HG03457 (cell line): ENCODE data around the gene GFOD1.

Experiments
- ATAC-seq: cut with Tn5 transposase; IDR thresholded peaks from one replicate; pipeline ENCODE4 v1.9.1; 2021; ENCODE audit warnings: moderate number of reproducible peaks; ENCODE audit not compliant: unreplicated experiment

Gene GFOD1

GRCh38 chr6:13360671-13361540 lies 126.5 kb downstream of the GFOD1 start:
- ATAC-seq, result no peak

DNA sequence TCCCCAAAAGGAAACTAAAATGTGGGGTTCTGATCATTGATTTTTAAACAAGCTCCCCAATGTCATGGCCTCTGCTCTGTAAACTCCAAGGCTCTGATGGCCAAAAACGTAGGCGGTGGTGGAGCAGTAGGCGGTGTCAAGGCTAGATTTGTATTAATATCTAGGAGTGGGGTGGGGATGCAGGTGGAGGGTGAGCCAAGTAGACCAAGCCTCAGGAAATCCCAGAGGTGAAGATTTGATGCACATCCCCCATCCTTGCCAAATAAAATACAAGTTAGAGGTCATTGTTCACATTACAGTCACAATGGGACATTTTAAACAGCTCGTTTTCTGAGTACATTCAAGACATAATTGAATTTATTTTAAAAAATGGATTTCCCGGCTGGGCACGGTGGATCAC lies 128.1 kb downstream of the GFOD1 start:
- no peak for ATAC-seq

GRCh38 chr6:13358511-13358910 lies 128.9 kb downstream of the GFOD1 start:
- no peak for ATAC-seq

DNA sequence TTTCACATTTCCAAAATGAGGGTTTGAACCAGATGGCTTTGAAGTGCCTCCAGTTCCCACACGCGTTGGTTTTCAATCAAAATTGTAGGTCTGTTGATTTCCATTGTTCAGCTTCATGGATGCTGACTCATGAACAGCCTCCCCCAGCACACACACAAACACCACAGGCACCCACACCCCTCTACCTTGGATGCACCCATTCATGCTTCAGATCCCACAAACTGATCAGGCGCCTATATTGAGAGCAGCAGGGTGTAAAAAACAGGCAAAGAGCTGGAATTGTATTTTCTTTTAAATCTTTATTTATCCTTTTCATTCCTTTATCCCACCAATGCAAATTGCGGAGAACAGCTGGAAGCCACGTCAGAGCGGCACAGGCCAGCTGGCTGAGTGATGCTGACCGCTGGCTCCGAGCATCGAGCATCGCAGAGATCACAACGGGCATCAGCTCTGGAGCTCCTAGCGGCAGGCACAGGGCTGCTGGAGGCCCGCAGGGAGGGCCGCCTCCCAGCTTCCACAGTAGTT lies 129.8 kb downstream of the GFOD1 start:
- ATAC-seq, result no peak

GRCh38 chr6:13355999-13356785 lies 131.2 kb downstream of the GFOD1 start:
- ATAC-seq, result peak; percentile 83

DNA sequence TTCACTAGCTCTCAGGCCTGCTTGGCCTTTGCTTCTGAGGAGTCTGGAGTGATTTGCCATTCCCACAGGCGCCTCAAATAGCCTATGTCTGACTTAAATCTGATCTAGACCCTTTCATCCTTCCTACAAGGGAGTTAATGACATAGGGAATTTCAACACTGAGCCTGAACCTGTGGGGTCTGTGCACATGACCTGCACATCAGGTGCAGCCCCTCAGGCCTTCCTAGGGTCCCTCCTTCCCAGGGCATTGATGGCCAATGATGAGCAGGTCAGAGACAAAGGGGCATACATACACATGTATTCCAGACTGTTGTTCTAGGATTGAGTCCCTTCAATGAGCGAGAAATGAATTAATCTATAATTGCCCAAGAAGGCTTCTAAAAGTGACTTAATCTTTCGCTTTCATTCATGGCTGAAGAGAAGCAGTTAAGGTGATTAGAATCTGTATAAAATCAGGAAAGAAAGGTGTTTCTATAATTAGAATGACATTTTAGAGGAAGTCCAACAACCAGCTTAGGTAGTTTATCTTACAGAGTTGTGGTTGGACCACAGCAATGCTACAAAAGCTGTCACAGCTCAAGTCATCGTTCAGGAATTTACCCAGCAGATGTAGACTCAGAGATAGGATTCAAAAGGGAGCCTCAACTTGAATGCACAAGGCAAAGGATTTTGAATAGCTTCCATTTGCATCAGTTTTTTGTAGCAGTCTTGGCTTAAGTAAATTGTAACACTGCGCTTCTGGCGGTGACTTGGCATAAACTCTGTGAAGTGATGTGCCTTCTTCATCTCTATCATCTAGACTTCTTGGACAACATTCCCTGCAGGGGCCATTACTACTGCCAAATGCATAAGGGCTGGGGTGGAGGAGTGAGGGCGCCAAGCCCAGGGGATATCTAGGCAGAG lies 132.1 kb downstream of the GFOD1 start:
- no peak for ATAC-seq

GRCh38 chr6:13354331-13355042 lies 132.9 kb downstream of the GFOD1 start:
- ATAC-seq, result no peak

DNA sequence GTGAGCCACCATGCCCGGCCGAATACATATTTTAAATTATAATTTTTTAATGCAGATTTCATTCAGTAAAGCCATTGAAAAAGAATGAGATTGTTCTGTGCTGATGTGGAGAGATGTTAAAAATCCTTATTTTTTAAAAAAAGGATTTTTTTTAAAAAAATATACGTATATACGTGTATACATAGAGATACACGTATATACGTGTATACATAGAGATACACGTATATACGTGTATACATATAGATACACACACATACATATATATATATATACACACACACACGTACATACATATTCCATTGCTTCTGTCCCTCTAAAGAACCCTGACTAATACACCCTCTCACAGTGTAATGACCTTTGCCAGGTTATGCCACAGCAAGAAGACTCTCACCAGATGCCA lies 135.2 kb downstream of the GFOD1 start:
- ATAC-seq, result no peak

DNA sequence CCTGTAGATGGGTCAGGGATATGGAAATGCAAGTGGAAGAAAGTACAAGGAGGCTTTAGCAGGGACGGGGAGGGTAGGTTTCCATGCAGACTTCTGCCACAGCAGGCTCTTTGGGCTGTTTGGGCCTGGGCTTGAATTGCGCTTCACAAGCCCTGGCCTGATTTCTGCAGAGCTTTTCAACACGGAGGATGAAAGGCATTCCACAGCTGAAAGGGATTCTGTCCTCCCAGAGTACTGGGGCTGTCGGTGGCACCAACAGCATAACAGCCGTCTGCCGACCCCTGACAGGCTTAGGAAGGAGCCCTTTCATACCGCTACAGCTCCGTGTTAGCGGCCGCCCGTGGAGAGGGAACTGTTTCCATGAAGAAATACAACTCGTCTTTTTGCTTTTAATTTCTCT lies 136.1 kb downstream of the GFOD1 start:
- no peak for ATAC-seq

- ATAC-seq, result no peak
Measured at GRCh38 chr6:13349811-13350506, 137.4 kb downstream of the GFOD1 start.

GRCh38 chr6:13348334-13349113 lies 138.9 kb downstream of the GFOD1 start:
- ATAC-seq, result no peak

DNA sequence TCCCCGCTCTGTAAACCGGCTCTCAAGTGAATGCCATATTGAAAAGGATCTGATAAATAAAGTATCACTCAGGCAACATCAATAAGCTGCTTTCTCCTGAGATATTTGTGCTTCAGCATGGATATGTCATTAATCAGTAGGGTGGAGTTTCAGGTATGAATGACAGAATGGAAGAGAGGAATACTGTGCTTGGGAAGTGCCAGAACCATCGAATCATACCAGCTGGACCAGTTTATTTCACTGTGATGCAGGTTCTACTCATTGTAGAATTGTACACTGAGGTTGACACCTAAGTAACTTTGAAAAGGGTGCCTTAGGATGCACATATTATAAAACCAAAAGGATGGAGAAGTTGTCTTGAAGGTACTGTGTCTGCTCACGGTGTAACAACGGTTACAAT lies 141.2 kb downstream of the GFOD1 start:
- no peak for ATAC-seq

GRCh38 chr6:13342414-13343019 lies 144.9 kb downstream of the GFOD1 start:
- no peak for ATAC-seq

DNA sequence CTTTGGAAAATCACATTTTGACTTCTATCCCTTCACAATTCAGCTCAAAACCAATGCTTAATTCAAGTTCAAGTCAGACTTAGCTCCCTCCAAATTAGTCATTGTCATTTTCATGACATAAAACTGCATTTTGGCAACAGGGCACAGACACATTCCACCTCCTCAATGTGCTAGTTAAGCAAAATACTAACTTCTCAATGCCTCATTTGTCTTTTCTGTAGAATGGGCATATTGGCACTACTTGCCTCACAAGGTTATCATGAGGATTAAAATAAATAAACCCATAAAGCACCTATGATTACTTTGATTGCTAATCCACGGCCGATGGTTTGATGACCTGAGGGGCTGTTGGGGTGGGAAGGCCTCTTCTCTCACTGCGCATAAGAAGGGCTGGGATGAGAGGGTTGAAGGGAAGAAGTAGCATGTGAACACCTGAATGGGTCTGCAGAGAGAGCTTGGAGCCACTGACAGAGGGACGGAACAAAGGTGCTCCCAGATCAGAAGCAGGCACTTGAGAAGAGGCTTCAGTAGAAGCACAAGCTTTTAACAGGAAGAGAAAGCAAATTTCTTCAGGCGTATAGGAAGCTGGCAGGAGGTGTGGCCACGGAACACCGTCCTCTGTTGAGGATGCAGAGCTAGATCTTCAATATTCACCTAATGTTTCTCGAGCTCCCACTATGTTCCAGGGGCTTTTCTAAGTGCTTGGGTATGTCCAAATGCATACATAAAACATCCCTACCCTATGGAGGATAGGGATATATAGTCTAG lies 147.4 kb downstream of the GFOD1 start:
- no peak for ATAC-seq

DNA sequence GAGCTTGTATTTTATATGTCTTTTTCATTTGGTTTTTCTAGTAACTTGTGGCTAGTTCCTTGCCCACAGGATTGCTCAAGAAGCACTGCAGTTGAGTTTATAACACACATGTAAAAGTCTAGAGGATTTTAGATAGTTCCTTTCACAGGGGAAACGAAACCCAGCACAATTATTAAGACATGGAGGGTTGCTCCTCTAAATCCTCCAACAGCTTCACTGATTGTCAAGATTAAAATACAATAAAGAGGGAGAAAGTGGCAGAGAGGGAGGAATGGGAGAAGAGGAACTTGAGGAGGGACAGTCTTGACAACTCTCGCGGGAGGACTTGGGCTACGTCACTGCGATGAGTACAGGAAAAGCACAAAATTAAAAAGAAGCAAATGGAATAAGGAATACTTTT lies 149.4 kb downstream of the GFOD1 start:
- ATAC-seq, result no peak

- ATAC-seq, result no peak
Measured at GRCh38 chr6:13336553-13336952, 150.8 kb downstream of the GFOD1 start.

DNA sequence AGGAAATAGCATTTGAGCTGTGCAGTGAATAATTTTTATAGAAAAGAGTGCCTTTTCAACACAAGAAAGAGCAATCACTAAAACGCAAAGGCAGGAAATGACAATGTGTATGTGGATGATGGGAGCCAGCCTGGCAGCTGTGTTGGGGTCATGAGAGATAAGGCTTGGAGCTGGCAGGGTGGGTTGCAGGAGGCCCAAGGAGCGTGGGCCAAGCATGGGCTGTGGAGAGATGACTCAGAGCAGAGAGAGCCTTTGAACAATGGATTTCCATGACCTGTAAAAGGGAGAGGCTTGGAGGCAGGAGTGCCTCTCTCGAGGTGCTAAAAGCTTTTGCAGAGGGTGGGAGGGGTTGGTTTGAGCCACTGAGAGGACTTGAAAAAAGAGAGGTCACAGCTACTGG lies 152.4 kb downstream of the GFOD1 start:
- ATAC-seq, result no peak

GRCh38 chr6:13332349-13332706 lies 155.1 kb downstream of the GFOD1 start:
- no peak for ATAC-seq
